ENCODE data around the gene NOX3. TPM values are rescaled to one million over a fixed set of nuclear protein-coding genes. Genes with fewer than 3 reads are reported as not detected.

NOX3 gene
- total and polyA plus RNA-seq, 2 experiments from 2014 or later: not detected

- DNase-seq (ENCODE audit: low spot score): no peak
- Histone ChIP-seq H3K4me3 (no peak overlapping the region), H3K27ac (no peak overlapping the region), H3K27me3 (no peaks in the 10 kb centered on the region), H3K79me2 (no peaks in the 10 kb centered on the region), H3K9me2 (replicated peaks; ENCODE audit: insufficient read depth) (no peaks in the 10 kb centered on the region), H3K4me2 (no peak overlapping the region), H3K9me3 (ENCODE audit: low read depth) (no peaks in the 10 kb centered on the region), H4K20me1 (ENCODE audit: insufficient read depth, poor library complexity, severe bottlenecking) (no peaks in the 10 kb centered on the region), H3K36me3 (replicated peaks; ENCODE audit: insufficient read depth, low read depth) (no peaks in the 10 kb centered on the region), H2AFZ (no peak overlapping the region), H3K4me1 (ENCODE audit: insufficient read depth) (no peaks in the 10 kb centered on the region)
- no peak for TF ChIP-seq CTCF (IDR thresholded peaks at IDR 0.05; ENCODE audit: poor library complexity)
- TF ChIP-seq EZH2phosphoT487 (IDR thresholded peaks at IDR 0.05; ENCODE audit: low read depth, severe bottlenecking, unreplicated experiment): no peak
- TF ChIP-seq EZH2 (IDR thresholded peaks at IDR 0.05; ENCODE audit: borderline replicate concordance): no peak
- 52% methylated on average over 2 of the region's 2 CpGs for WGBS (ENCODE audit: low lambda C conversion rate, missing lambda C conversion rate)
These were observed 26.2 kb downstream of the NOX3 start for GRCh38 chr6:155429321-155429893.

- Histone ChIP-seq H3K9me3 (ENCODE audit: low read depth) (no peaks in the 10 kb centered on the region), H2AFZ (no peak overlapping the region), H3K27me3 (no peaks in the 10 kb centered on the region), H3K4me3 (no peak overlapping the region), H3K79me2 (no peaks in the 10 kb centered on the region), H3K9me2 (replicated peaks; ENCODE audit: insufficient read depth) (no peaks in the 10 kb centered on the region), H3K4me2 (no peak overlapping the region), H3K27ac (no peak overlapping the region), H4K20me1 (ENCODE audit: insufficient read depth, poor library complexity, severe bottlenecking) (no peaks in the 10 kb centered on the region), H3K36me3 (replicated peaks; ENCODE audit: insufficient read depth, low read depth) (no peaks in the 10 kb centered on the region), H3K4me1 (ENCODE audit: insufficient read depth) (no peaks in the 10 kb centered on the region)
- 96% methylated on average over 3 of the region's 3 CpGs for WGBS (ENCODE audit: low lambda C conversion rate, missing lambda C conversion rate)
- no peak for DNase-seq (ENCODE audit: low spot score)
- TF ChIP-seq EZH2phosphoT487 (IDR thresholded peaks at IDR 0.05; ENCODE audit: low read depth, severe bottlenecking, unreplicated experiment): no peak
These were observed 29.2 kb downstream of the NOX3 start for GRCh38 chr6:155426408-155426945.

GRCh38 chr6:155424181-155424580, 31.5 kb downstream of the NOX3 start:
- H3K4me3 ChIP-seq: no peak overlapping the region
- H3K4me2 ChIP-seq: no peak overlapping the region
- TF ChIP-seq EZH2 (IDR thresholded peaks at IDR 0.05; ENCODE audit: borderline replicate concordance) (no peak), EZH2phosphoT487 (IDR thresholded peaks at IDR 0.05; ENCODE audit: low read depth, severe bottlenecking, unreplicated experiment) (no peak), CTCF (IDR thresholded peaks at IDR 0.05; ENCODE audit: poor library complexity) (no peak)
- DNase-seq (ENCODE audit: low spot score): no peak
- H3K9me2 ChIP-seq (replicated peaks; ENCODE audit: insufficient read depth): no peaks in the 10 kb centered on the region
- no peaks in the 10 kb centered on the region for H3K4me1 ChIP-seq (ENCODE audit: insufficient read depth)
- no peak overlapping the region for H3K27ac ChIP-seq
- WGBS (ENCODE audit: low lambda C conversion rate, missing lambda C conversion rate): 94% methylated on average over 2 of the region's 2 CpGs
- H3K9me3 ChIP-seq (ENCODE audit: low read depth): no peaks in the 10 kb centered on the region
- H3K27me3 ChIP-seq: no peaks in the 10 kb centered on the region
- no peaks in the 10 kb centered on the region for H3K36me3 ChIP-seq (replicated peaks; ENCODE audit: insufficient read depth, low read depth)
- no peak overlapping the region for H2AFZ ChIP-seq
- no peaks in the 10 kb centered on the region for H3K79me2 ChIP-seq
- H4K20me1 ChIP-seq (ENCODE audit: insufficient read depth, poor library complexity, severe bottlenecking): no peaks in the 10 kb centered on the region

GRCh38 chr6:155422635-155423034, 33.0 kb downstream of the NOX3 start:
- Histone ChIP-seq H3K9me2 (replicated peaks; ENCODE audit: insufficient read depth) (no peaks in the 10 kb centered on the region), H2AFZ (no peak overlapping the region), H4K20me1 (ENCODE audit: insufficient read depth, poor library complexity, severe bottlenecking) (no peaks in the 10 kb centered on the region), H3K9me3 (ENCODE audit: low read depth) (no peaks in the 10 kb centered on the region), H3K4me2 (no peak overlapping the region), H3K27me3 (no peaks in the 10 kb centered on the region), H3K27ac (no peak overlapping the region), H3K36me3 (replicated peaks; ENCODE audit: insufficient read depth, low read depth) (no peaks in the 10 kb centered on the region), H3K4me3 (no peak overlapping the region), H3K79me2 (no peaks in the 10 kb centered on the region), H3K4me1 (ENCODE audit: insufficient read depth) (no peaks in the 10 kb centered on the region)
- no peak for DNase-seq (ENCODE audit: low spot score)
- TF ChIP-seq EZH2 (IDR thresholded peaks at IDR 0.05; ENCODE audit: borderline replicate concordance) (no peak), EZH2phosphoT487 (IDR thresholded peaks at IDR 0.05; ENCODE audit: low read depth, severe bottlenecking, unreplicated experiment) (no peak), CTCF (IDR thresholded peaks at IDR 0.05; ENCODE audit: poor library complexity) (no peak)
- 88% methylated on average over 10 of the region's 10 CpGs for WGBS (ENCODE audit: low lambda C conversion rate, missing lambda C conversion rate)
